ENCODE data around the gene CYP27B1.
A peak's percentile ranks its signal among the peaks of the same experiment; 100 is the strongest.

The CYP27B1 gene

GRCh38 chr12:57761391-57761998 lies 5.4 kb downstream of the CYP27B1 start:
- TF ChIP-seq TAF1 (IDR thresholded peaks at IDR 0.05; ENCODE audit: borderline replicate concordance, insufficient read depth, low read length), result no peak
- TF ChIP-seq FOXP2 (optimal IDR thresholded peaks at IDR 0.05; ENCODE audit: borderline replicate concordance, extremely low read depth, extremely low read length, insufficient read depth), result no peak
- TF ChIP-seq REST (IDR thresholded peaks at IDR 0.05; ENCODE audit: insufficient read depth in 1 of 2, low read depth in 2 of 2, low read length in 2 of 2), result no peak
- TF ChIP-seq SIN3A (IDR thresholded peaks at IDR 0.05; ENCODE audit: borderline replicate concordance, insufficient read depth, low read length), result no peak

DNA sequence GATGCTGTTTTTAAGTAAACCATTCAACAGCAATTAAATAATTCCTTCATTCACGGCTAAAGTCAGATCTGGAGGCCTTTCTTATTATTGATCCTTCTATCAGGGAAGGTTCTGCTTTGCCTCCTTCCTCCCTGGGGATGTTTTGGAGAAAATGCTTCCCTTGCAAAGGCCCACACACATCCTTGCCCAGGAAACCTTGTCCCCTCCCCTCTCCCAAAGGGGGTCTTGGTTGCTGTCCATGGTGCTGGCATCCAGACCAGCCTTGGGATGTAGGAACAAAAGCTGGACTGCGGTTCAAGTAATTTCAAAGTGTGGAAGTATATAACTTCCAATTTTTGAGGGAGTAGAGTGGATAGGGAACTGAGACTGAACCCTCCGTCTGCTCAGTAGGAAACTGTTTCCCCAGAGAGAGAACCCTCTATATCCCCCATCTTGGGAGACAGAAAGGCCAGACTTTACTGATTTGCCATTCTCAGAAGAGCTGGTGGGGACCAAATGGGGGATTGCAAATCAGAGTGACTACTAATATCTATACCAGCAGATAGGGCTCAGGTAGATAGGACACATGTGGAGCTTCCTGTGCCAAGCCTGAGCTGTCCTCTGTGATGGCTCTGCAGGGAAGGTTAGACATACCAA lies 6.4 kb downstream of the CYP27B1 start:
- TF ChIP-seq SIN3A (IDR thresholded peaks at IDR 0.05; ENCODE audit: borderline replicate concordance, insufficient read depth, low read length), result no peak
- TF ChIP-seq TAF1 (IDR thresholded peaks at IDR 0.05; ENCODE audit: borderline replicate concordance, insufficient read depth, low read length), result no peak
- peak; percentile 87 to 97 for TF ChIP-seq REST (IDR thresholded peaks at IDR 0.05; ENCODE audit: insufficient read depth in 1 of 2, low read depth in 2 of 2, low read length in 2 of 2)

GRCh38 chr12:57759360-57759980 lies 7.4 kb downstream of the CYP27B1 start:
- TF ChIP-seq FOXP2 (optimal IDR thresholded peaks at IDR 0.05; ENCODE audit: borderline replicate concordance, extremely low read depth, extremely low read length, insufficient read depth) (no peak), POLR2AphosphoS5 (IDR thresholded peaks at IDR 0.05; ENCODE audit: low read depth, low read length) (no peak), REST (IDR thresholded peaks at IDR 0.05; ENCODE audit: insufficient read depth in 1 of 2, low read depth in 2 of 2, low read length in 2 of 2) (no peak), SIN3A (IDR thresholded peaks at IDR 0.05; ENCODE audit: borderline replicate concordance, insufficient read depth, low read length) (no peak), TAF1 (IDR thresholded peaks at IDR 0.05; ENCODE audit: borderline replicate concordance, insufficient read depth, low read length) (no peak)

DNA sequence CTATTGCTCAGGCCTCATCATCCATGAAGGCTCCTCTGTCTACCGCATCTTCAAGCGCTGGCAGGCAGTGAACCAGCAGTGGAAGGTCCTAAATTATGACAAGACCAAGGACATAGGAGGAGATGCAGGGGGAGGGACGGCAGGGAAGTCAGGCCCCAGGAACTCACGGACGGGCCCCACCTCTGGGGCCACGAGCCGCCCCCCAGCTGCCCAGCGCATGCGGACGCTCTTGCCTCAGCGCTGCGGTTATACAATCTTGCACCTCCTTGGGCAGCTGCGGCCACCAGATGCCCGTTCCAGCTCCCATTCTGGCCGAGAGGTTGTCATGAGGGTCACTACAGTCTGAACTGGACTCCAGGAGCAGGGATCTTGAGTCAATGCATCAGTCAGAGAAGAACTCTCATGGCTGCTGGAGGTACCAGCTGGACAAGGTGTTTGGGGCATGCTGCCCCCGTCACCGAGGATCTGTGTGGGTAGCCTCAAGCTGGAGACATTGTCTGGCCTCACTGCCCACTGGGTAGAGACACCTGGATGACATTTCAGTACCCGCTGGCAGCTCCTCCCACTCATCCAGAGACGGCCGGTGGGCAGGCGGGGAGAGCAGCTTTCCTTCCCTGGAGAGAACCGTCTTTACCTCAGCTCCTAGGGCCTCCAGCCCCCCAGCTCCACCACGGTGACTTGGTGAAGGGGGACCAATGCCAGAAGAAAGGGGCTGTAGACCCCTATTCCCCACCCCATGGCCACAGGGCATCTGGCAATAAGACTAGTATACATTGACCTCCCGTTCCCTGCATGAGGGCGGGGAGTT lies 8.1 kb downstream of the CYP27B1 start:
- TF ChIP-seq TAF1 (IDR thresholded peaks at IDR 0.05; ENCODE audit: borderline replicate concordance, insufficient read depth, low read length), result no peak
- TF ChIP-seq FOXP2 (optimal IDR thresholded peaks at IDR 0.05; ENCODE audit: borderline replicate concordance, extremely low read depth, extremely low read length, insufficient read depth), result no peak
- no peak for TF ChIP-seq POLR2AphosphoS5 (IDR thresholded peaks at IDR 0.05; ENCODE audit: low read depth, low read length)
- TF ChIP-seq SIN3A (IDR thresholded peaks at IDR 0.05; ENCODE audit: borderline replicate concordance, insufficient read depth, low read length), result no peak
- no peak for TF ChIP-seq REST (IDR thresholded peaks at IDR 0.05; ENCODE audit: insufficient read depth in 1 of 2, low read depth in 2 of 2, low read length in 2 of 2)

Data from PFSK-1 (cell line).